ACHN (cell line): ENCODE measurements around the gene RAB5A.
"Not testable (repeated sequence)": the region's sequence is repeated elsewhere in the genome, so short reads cannot be mapped to it uniquely, and the experiment has no call there.

Source experiments
- DNase-seq: peaks from one replicate; pipeline ENCODE4 v3.0.0-alpha.2; 2015
- in situ Hi-C: cut with HindIII; loops from 2 replicates; pipeline ENCODE4 v1.10.0; 2017; ENCODE audit warnings: low sequenced_read_pairs, low pct_ligation_motif_present, low pct_unique_long_range_greater_than_20kb

Gene RAB5A

DNA sequence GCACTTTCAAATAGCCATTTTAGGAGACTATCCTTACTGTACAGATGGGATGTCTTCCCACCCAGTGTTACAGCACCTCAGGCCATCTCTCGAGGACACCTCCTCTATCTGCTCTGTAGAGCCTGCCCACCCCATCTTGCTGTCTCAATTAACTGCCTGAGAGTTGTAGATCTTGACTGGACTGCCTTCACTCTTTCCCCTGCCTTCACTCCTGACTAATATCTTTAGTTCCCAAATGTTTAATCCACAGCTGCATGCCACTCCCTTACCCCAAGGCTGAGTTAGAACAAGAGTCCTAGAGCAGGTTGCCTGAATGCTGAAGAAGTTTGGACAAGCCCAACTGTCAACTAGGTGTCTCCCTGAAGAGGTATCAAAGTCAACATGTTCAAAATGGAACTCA, 66.5 kb downstream of the RAB5A start:
- in situ Hi-C loops, result no loop called here

GRCh38 chr3:20015525-20015924, 68.6 kb downstream of the RAB5A start:
- in situ Hi-C loops, result no loop called here
- no peak for DNase-seq

More for the DNA sequence above, 66.5 kb downstream of the RAB5A start:
- no peak for DNase-seq

- in situ Hi-C loops, DNase-seq: not testable (repeated sequence)
Observed at GRCh38 chr3:20016076-20016475, 69.2 kb downstream of the RAB5A start.

DNA sequence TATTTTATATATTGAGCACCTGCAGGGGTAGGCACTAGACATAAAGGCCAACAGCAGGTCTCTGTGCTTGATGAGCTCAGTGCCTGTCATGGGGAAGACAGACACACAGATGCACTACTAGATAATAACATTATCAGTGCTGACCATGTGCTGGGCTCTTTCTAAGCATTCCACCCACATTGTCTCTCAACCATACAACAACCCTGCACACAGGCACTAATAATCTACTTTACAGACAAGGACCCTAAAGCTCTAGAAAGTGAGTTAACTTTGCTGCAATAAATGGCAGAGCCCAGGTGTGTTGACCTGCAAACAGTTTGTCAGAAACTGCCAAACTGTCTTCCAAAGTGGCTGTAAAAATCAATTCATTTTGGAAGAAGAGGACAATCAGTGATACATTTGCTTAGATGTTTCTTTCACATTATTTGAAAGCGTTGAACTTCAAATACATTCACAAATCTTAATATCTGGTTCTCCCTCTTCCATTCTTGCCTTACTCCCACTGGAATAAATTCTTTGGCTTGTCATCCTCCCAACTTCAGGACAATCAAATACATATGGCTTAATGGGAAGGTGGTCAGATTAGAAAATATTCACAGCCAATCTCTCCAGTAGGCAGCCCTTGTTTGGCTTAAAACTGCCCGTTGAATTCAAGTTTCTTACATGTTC, 76.2 kb downstream of the RAB5A start:
- DNase-seq, result no peak

GRCh38 chr3:20023623-20024405, 76.9 kb downstream of the RAB5A start:
- in situ Hi-C loops, result no loop called here
- DNase-seq, result no peak

More for the DNA sequence above, 76.2 kb downstream of the RAB5A start:
- in situ Hi-C loops, result no loop called here

- no peak for DNase-seq
- in situ Hi-C loops, result no loop called here
Observed at GRCh38 chr3:20027136-20027535, 80.2 kb downstream of the RAB5A start.

DNA sequence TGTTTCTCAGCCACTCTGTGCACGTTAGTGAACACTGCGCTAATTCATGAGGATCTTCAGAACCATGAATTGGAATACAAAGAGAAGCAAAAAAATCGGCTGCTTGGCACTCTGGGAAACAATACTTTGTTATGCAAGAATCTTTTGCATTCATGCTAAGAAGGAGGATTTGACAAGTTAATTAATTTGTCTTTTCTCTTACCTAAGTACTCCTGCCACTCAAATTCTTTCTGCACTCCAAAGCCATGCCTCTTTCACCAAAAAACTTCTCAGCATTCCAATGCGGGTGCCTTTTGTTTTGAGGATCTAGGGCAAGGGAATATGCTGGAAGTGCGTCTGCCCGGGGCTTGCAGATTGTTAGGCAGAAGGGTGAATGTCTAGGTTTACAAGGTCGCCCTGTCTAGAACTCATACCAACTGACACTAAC, 82.0 kb downstream of the RAB5A start:
- DNase-seq, result no peak
- in situ Hi-C loops, result no loop called here

DNA sequence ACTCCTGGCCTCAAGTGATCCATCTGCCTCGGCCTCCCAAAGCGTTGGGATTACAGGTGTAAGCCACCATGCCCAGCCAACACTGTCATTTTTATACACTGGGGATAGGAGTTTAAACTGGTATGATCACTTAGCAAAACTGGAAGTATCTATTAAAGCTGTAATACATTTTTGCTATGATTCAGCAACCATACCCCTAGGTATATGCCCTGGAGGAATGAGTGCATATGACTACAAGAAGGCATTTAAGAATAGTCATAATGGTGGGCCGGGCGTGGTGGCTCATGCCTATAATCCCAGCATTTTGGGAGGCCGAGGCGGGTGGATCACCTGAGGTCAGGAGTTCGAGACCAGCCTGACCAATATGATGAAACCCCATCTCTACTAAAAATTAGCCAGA, 85.0 kb downstream of the RAB5A start:
- DNase-seq, in situ Hi-C loops: not testable (repeated sequence)
